Stimulated activated memory B cell treated with anti-CD40 and anti-IgM and Interleukin-4, amounts not matched to agents 10 μg/mL and 1 μg/mL and 100 μg/mL, for 72 hours (primary cell): ENCODE results near the gene MUC15.
"Not testable (repeated sequence)": the region's sequence is repeated elsewhere in the genome, so short reads cannot be mapped to it uniquely, and the experiment has no call there.

ENCODE experiments used
- ATAC-seq: fragments of 150-1000 bp; cut with Tn5 transposase; 2 replicates; pipeline ENCODE4 v1.10.0; 2021
- H3K27ac Mint-ChIP-seq: one replicate; pipeline ENCODE4 v1.8.0; 2022; ENCODE audit warnings: mild to moderate bottlenecking, mixed read lengths
- H3K27me3 Mint-ChIP-seq: one replicate; pipeline ENCODE4 v1.8.0; 2022; ENCODE audit warnings: mixed read lengths
- H3K36me3 Mint-ChIP-seq: one replicate; pipeline ENCODE4 v1.8.0; 2022; ENCODE audit warnings: mixed read lengths
- H3K4me1 Mint-ChIP-seq: one replicate; pipeline ENCODE4 v1.8.0; 2022; ENCODE audit warnings: mixed read lengths
- H3K4me3 Mint-ChIP-seq: one replicate; pipeline ENCODE4 v1.8.0; 2022; ENCODE audit warnings: mild to moderate bottlenecking, moderate library complexity, mixed read lengths
- H3K9me3 Mint-ChIP-seq: one replicate; pipeline ENCODE4 v1.8.0; 2022; ENCODE audit warnings: mixed read lengths

MUC15 gene

GRCh38 chr11:26571861-26572654 lies at the start of gene MUC15:
MUC15 (minus strand) TSS chr11:26572263; CDS start chr11:26567094, 5,169 bp downstream.
- Mint-ChIP-seq H3K36me3 (no peaks in the 10 kb centered on the region), H3K27ac (no peak within 1 kb of the TSS), H3K4me1 (no peaks in the 10 kb centered on the region), H3K4me3 (no peak within 1 kb of the TSS), H3K27me3 (no peaks in the 10 kb centered on the region), H3K9me3 (no peaks in the 10 kb centered on the region)
- ATAC-seq: no peak

GRCh38 chr11:26621132-26621531 lies 49.1 kb upstream of the MUC15 start:
- Mint-ChIP-seq H3K9me3 (peaks cover 3% of the 10 kb centered on the region), H3K36me3 (no peaks in the 10 kb centered on the region), H3K27me3 (no peaks in the 10 kb centered on the region), H3K27ac (no peak overlapping the region), H3K4me1 (no peaks in the 10 kb centered on the region), H3K4me3 (no peak overlapping the region)
- no peak for ATAC-seq

GRCh38 chr11:26620282-26621045 lies 48.4 kb upstream of the MUC15 start:
- H3K27me3 Mint-ChIP-seq: no peaks in the 10 kb centered on the region
- ATAC-seq: no peak
- H3K4me1 Mint-ChIP-seq: no peaks in the 10 kb centered on the region
- H3K4me3 Mint-ChIP-seq: no peak overlapping the region
- no peaks in the 10 kb centered on the region for H3K36me3 Mint-ChIP-seq
- peaks cover 3% of the 10 kb centered on the region for H3K9me3 Mint-ChIP-seq
- no peak overlapping the region for H3K27ac Mint-ChIP-seq

GRCh38 chr11:26618441-26618840 lies 46.4 kb upstream of the MUC15 start:
- no peak overlapping the region for H3K27ac Mint-ChIP-seq
- no peak for ATAC-seq
- no peak overlapping the region for H3K4me3 Mint-ChIP-seq
- no peaks in the 10 kb centered on the region for H3K36me3 Mint-ChIP-seq
- H3K4me1 Mint-ChIP-seq: no peaks in the 10 kb centered on the region
- H3K27me3 Mint-ChIP-seq: no peaks in the 10 kb centered on the region
- peaks cover 5% of the 10 kb centered on the region for H3K9me3 Mint-ChIP-seq

- Mint-ChIP-seq H3K27me3 (no peaks in the 10 kb centered on the region), H3K9me3 (peaks cover 12% of the 10 kb centered on the region), H3K4me3 (no peak overlapping the region), H3K36me3 (no peaks in the 10 kb centered on the region), H3K27ac (no peak overlapping the region), H3K4me1 (no peaks in the 10 kb centered on the region)
- no peak for ATAC-seq
These were observed 41.7 kb upstream of the MUC15 start for GRCh38 chr11:26613759-26614158.

- H3K27me3 Mint-ChIP-seq: no peaks in the 10 kb centered on the region
- ATAC-seq: no peak
- no peaks in the 10 kb centered on the region for H3K4me1 Mint-ChIP-seq
- no peaks in the 10 kb centered on the region for H3K36me3 Mint-ChIP-seq
- no peak overlapping the region for H3K4me3 Mint-ChIP-seq
- peaks cover 22% of the 10 kb centered on the region for H3K9me3 Mint-ChIP-seq
- H3K27ac Mint-ChIP-seq: no peak overlapping the region
These were observed 36.6 kb upstream of the MUC15 start for GRCh38 chr11:26608507-26609146.

GRCh38 chr11:26607725-26608506 lies 35.9 kb upstream of the MUC15 start:
- Mint-ChIP-seq H3K27ac (no peak overlapping the region), H3K36me3 (no peaks in the 10 kb centered on the region), H3K4me3 (no peak overlapping the region), H3K4me1 (no peaks in the 10 kb centered on the region), H3K27me3 (no peaks in the 10 kb centered on the region), H3K9me3 (peaks cover 17% of the 10 kb centered on the region)
- peak; percentile 8 for ATAC-seq

GRCh38 chr11:26599876-26600434 lies 27.9 kb upstream of the MUC15 start:
- H3K27ac Mint-ChIP-seq: no peak overlapping the region
- no peak overlapping the region for H3K4me3 Mint-ChIP-seq
- H3K9me3 Mint-ChIP-seq: peaks cover 14% of the 10 kb centered on the region
- no peaks in the 10 kb centered on the region for H3K36me3 Mint-ChIP-seq
- no peak for ATAC-seq
- H3K4me1 Mint-ChIP-seq: no peaks in the 10 kb centered on the region
- H3K27me3 Mint-ChIP-seq: no peaks in the 10 kb centered on the region

- H3K9me3 Mint-ChIP-seq: peaks cover 14% of the 10 kb centered on the region
- H3K4me3 Mint-ChIP-seq: no peak overlapping the region
- H3K4me1 Mint-ChIP-seq: no peaks in the 10 kb centered on the region
- ATAC-seq: no peak
- H3K27me3 Mint-ChIP-seq: no peaks in the 10 kb centered on the region
- H3K36me3 Mint-ChIP-seq: no peaks in the 10 kb centered on the region
- H3K27ac Mint-ChIP-seq: no peak overlapping the region
These were observed 27.4 kb upstream of the MUC15 start for GRCh38 chr11:26599425-26599824.

GRCh38 chr11:26597899-26598298 lies 25.8 kb upstream of the MUC15 start:
- Mint-ChIP-seq H3K4me1 (no peaks in the 10 kb centered on the region), H3K27ac (no peak overlapping the region), H3K4me3 (no peak overlapping the region), H3K36me3 (no peaks in the 10 kb centered on the region), H3K27me3 (no peaks in the 10 kb centered on the region), H3K9me3 (peaks cover 11% of the 10 kb centered on the region)
- no peak for ATAC-seq

GRCh38 chr11:26597049-26597689 lies 25.1 kb upstream of the MUC15 start:
- not testable (repeated sequence) for H3K4me3 Mint-ChIP-seq, H3K36me3 Mint-ChIP-seq, H3K27me3 Mint-ChIP-seq, H3K4me1 Mint-ChIP-seq, H3K27ac Mint-ChIP-seq, ATAC-seq
- H3K9me3 Mint-ChIP-seq: peaks cover 11% of the 10 kb centered on the region

GRCh38 chr11:26595207-26595865 lies 23.3 kb upstream of the MUC15 start:
- not testable (repeated sequence) for H3K27ac Mint-ChIP-seq, H3K27me3 Mint-ChIP-seq, H3K36me3 Mint-ChIP-seq, H3K4me3 Mint-ChIP-seq, H3K9me3 Mint-ChIP-seq, ATAC-seq, H3K4me1 Mint-ChIP-seq

GRCh38 chr11:26593691-26594090 lies 21.6 kb upstream of the MUC15 start:
- Mint-ChIP-seq H3K4me1 (no peaks in the 10 kb centered on the region), H3K27me3 (no peaks in the 10 kb centered on the region), H3K9me3 (peaks cover 8% of the 10 kb centered on the region), H3K36me3 (no peaks in the 10 kb centered on the region), H3K4me3 (no peak overlapping the region), H3K27ac (no peak overlapping the region)
- no peak for ATAC-seq

GRCh38 chr11:26587073-26587472 lies 15.0 kb upstream of the MUC15 start:
- Mint-ChIP-seq H3K27ac (no peak overlapping the region), H3K4me1 (no peaks in the 10 kb centered on the region), H3K27me3 (no peaks in the 10 kb centered on the region), H3K4me3 (no peak overlapping the region), H3K9me3 (peaks cover 4% of the 10 kb centered on the region), H3K36me3 (no peaks in the 10 kb centered on the region)
- ATAC-seq: no peak
